Endothelial cell of umbilical vein (primary cell): ENCODE data around the gene CDC42SE2. TPM values are rescaled to one million over a fixed set of nuclear protein-coding genes. Genes with fewer than 3 reads are reported as not detected.

Experiments
- BruUV-seq: library from RNA; stranded (reverse); fragments of 400-500 nt; replicated peaks from 2 replicates; lab custom pipeline; 2021; lab: Mats Ljungman, UMichigan
- CTCF ChIA-PET: fragments of 300-600, 350-600 bp; sonication (Branson Sonifier 250); formaldehyde crosslinking; loops from one replicate; lab custom pipeline; 2021; ENCODE audit warnings: antibody characterized with exemption, inconsistent platforms; lab: Charles Lee
- POLR2A ChIA-PET: fragments of 300-600, 350-600 bp; sonication (Branson Sonifier 250); formaldehyde crosslinking; loops from one replicate; lab custom pipeline; 2021; ENCODE audit warnings: antibody characterized with exemption, inconsistent platforms; lab: Charles Lee
- DNase-seq: peaks from one replicate; pipeline ENCODE4 v3.0.0-alpha.2; 2011; ENCODE audit warnings: low read depth, low spot score
- FAIRE-seq: peaks from 2 replicates; lab custom pipeline; 2011; peaks lifted over from hg19 to GRCh38; lab: Jason Lieb, UNC
- H2AFZ ChIP-seq: 2 replicates; pipeline ENCODE4 v1.6.0; 2012; ENCODE audit warnings: low read depth, low read length, control low read depth, inconsistent platforms
- H3K27ac ChIP-seq: 2 replicates; pipeline ENCODE4 v1.5.1; 2011; ENCODE audit warnings: low read depth, mild to moderate bottlenecking, control low read depth, low read length, moderate library complexity; ENCODE audit not compliant: insufficient read depth
- H3K27me3 ChIP-seq, 2 experiments: 2 replicates each; pipeline versions ENCODE4 v1.6.0 to v1.6.1; 2011; ENCODE audit warnings: low read length in 2 of 2, mixed read lengths in 1 of 2; ENCODE audit not compliant: control insufficient read depth in 2 of 2, insufficient read depth in 2 of 2
- H3K36me3 ChIP-seq, 2 experiments: 2 replicates in 1 of 2; 3 replicates in 1 of 2; pipeline ENCODE4 v1.5.1; 2011; ENCODE audit warnings: low read length in 2 of 2, mild to moderate bottlenecking in 1 of 2, moderate library complexity in 1 of 2; ENCODE audit not compliant: control insufficient read depth in 2 of 2, insufficient read depth in 2 of 2; ENCODE audit errors: extremely low read depth in 1 of 2
- H3K4me1 ChIP-seq: 3 replicates; pipeline ENCODE4 v1.5.1; 2011; ENCODE audit warnings: mild to moderate bottlenecking, low read length; ENCODE audit not compliant: control insufficient read depth, insufficient read depth; ENCODE audit errors: extremely low read depth
- H3K4me2 ChIP-seq: 2 replicates; pipeline ENCODE4 v1.6.1; 2011; ENCODE audit warnings: low read length, control low read depth, mixed read lengths; ENCODE audit not compliant: insufficient read depth
- H3K4me3 ChIP-seq, 3 experiments: fragments of 200-600 bp in 1 of 3; sonication (generic), shearing (Covaris generic) in 1 of 3; replicated peaks in 1 of 3; 2 replicates each; pipeline ENCODE4 v1.5.1; 2011 to 2016; ENCODE audit warnings: control low read depth in 3 of 3, low read length in 3 of 3, mild to moderate bottlenecking in 2 of 3, inconsistent platforms in 1 of 3, low read depth in 1 of 3, moderate library complexity in 1 of 3; ENCODE audit not compliant: insufficient read depth in 1 of 3
- H3K79me2 ChIP-seq: 2 replicates; pipeline ENCODE4 v1.6.0; 2012; ENCODE audit warnings: low read length, inconsistent platforms; ENCODE audit not compliant: control insufficient read depth, insufficient read depth
- H3K9ac ChIP-seq: replicated peaks from 2 replicates; pipeline ENCODE3; 2011; ENCODE audit warnings: low read length, control low read depth; ENCODE audit not compliant: insufficient read depth; ENCODE audit errors: extremely low read depth
- H3K9me1 ChIP-seq: replicated peaks from 3 replicates; pipeline ENCODE4 v1.6.0; 2011; ENCODE audit warnings: mild to moderate bottlenecking, low read length; ENCODE audit not compliant: control insufficient read depth, insufficient read depth; ENCODE audit errors: extremely low read depth
- H3K9me3 ChIP-seq: replicated peaks from 2 replicates; pipeline ENCODE4 v1.5.1; 2012; ENCODE audit warnings: low read length, inconsistent platforms; ENCODE audit not compliant: control insufficient read depth, insufficient read depth
- H4K20me1 ChIP-seq: replicated peaks from 2 replicates; pipeline ENCODE3; 2011; ENCODE audit warnings: mild to moderate bottlenecking, low read length; ENCODE audit not compliant: control insufficient read depth, insufficient read depth; ENCODE audit errors: extremely low read depth
- CTCF ChIP-seq, 2 donors: IDR thresholded peaks; 1 replicate in 1 of 2; 2 replicates in 1 of 2; pipeline ENCODE4 v1.5.1; 2011; ENCODE audit warnings: low read length in 2 of 2, mild to moderate bottlenecking in 2 of 2, moderate library complexity in 2 of 2, control low read depth in 1 of 2, inconsistent platforms in 1 of 2, low read depth in 1 of 2; ENCODE audit not compliant: insufficient read depth in 1 of 2; ENCODE audit errors: extremely low read depth in 1 of 2
- EZH2 ChIP-seq: IDR thresholded peaks from 2 replicates; pipeline ENCODE4 v1.6.1; 2012; ENCODE audit warnings: borderline replicate concordance, low read depth, mild to moderate bottlenecking, moderate library complexity, low read length, inconsistent platforms; ENCODE audit not compliant: severe bottlenecking
- FOS ChIP-seq: IDR thresholded peaks from 2 replicates; pipeline ENCODE4 v1.6.1; 2011; ENCODE audit warnings: mild to moderate bottlenecking, low read length, moderate library complexity, borderline replicate concordance; ENCODE audit not compliant: insufficient read depth
- GATA2 ChIP-seq: IDR thresholded peaks from 2 replicates; pipeline ENCODE4 v1.7.0; 2011; ENCODE audit warnings: low read depth, mild to moderate bottlenecking, moderate library complexity, mixed read lengths, low read length; ENCODE audit not compliant: insufficient read length, insufficient read depth
- JUN ChIP-seq: IDR thresholded peaks from 2 replicates; pipeline ENCODE4 v1.6.1; 2011; ENCODE audit warnings: borderline replicate concordance, low read depth; ENCODE audit not compliant: insufficient read length, insufficient read depth
- MAX ChIP-seq: IDR thresholded peaks from 2 replicates; pipeline ENCODE4 v1.6.1; 2011; ENCODE audit not compliant: insufficient read depth, insufficient read length
- MYC ChIP-seq: IDR thresholded peaks from one replicate; pipeline ENCODE4 v1.6.1; 2011; ENCODE audit warnings: mild to moderate bottlenecking, low read depth, low read length
- POLR2A ChIP-seq: IDR thresholded peaks from 2 replicates; pipeline ENCODE4 v1.6.1; 2012; ENCODE audit warnings: low read depth, mild to moderate bottlenecking, control low read depth, low read length
- POLR2AphosphoS5 ChIP-seq: IDR thresholded peaks from 2 replicates; pipeline ENCODE4 v1.6.1; 2012; ENCODE audit warnings: low read depth, mild to moderate bottlenecking, control low read depth, low read length, moderate library complexity; ENCODE audit not compliant: insufficient read depth
- dilution Hi-C: fragments of 300-500 bp; cut with MboI; formaldehyde crosslinking; loops from one replicate; pipeline ENCODE4 v1.15.0; 2019; ENCODE audit warnings: low sequenced_read_pairs; ENCODE audit not compliant: extremely low pct_ligation_motif_present
- intact Hi-C: fragments of 100-400 bp; cut with micrococcal nuclease; formaldehyde crosslinking; loops from one replicate; pipeline ENCODE4 v1.10.0; 2022
- polyA plus RNA-seq, 4 experiments: library from polyadenylated mRNA; depleted of rRNA in 3 of 4; stranded (reverse) in 3 of 4; unstranded in 1 of 4; fragments of >200 nt; gene quantifications; 2 replicates each; pipeline versions ENCODE4 v1.2.1 to v1.2.3, GENCODE V29; 2011 to 2012; ENCODE audit warnings: missing spikeins in 1 of 4
- total RNA-seq: library from RNA; stranded (reverse); gene quantifications from 2 replicates; pipeline ENCODE4 v1.2.3, GENCODE V29; 2021

Gene CDC42SE2
- total and polyA plus RNA-seq, 2 donors (not counting 3 experiments of a cell fraction or from before 2014, with no cell fraction given), result 14.7 to 21.9 TPM

- FAIRE-seq, result no peak
- Histone ChIP-seq H4K20me1 (peaks cover 2% of the 10 kb centered on the region), H2AFZ (no peak overlapping the region), H3K9ac (no peak overlapping the region), H3K4me2 (no peak overlapping the region), H3K4me3 (no peak overlapping the region), H3K9me1 (no peaks in the 10 kb centered on the region), H3K9me3 (no peaks in the 10 kb centered on the region), H3K27ac (no peak overlapping the region), H3K36me3 (no peaks in the 10 kb centered on the region), H3K4me1 (no peaks in the 10 kb centered on the region), H3K27me3 (no peaks in the 10 kb centered on the region), H3K79me2 (peaks cover 48% of the 10 kb centered on the region)
- no peak for DNase-seq
- intact Hi-C loops, result no loop called here
- TF ChIP-seq GATA2 (no peak), CTCF (IDR thresholded peaks at IDR 0.05; ENCODE audit: extremely low read depth in 1 of 2, insufficient read depth in 1 of 2, low read depth in 1 of 2, low read length in 2 of 2) (no peak), MAX (no peak), POLR2AphosphoS5 (no peak), MYC (no peak), POLR2A (no peak), EZH2 (no peak), FOS (no peak), JUN (no peak)
- BruUV-seq, result no TSS peak
- POLR2A ChIA-PET, result no interaction called here
- CTCF ChIA-PET, result no interaction called here
- dilution Hi-C loops, result no loop called here
Observed at GRCh38 chr5:131302506-131302905, 38.7 kb downstream of the CDC42SE2 start.
